ENCODE results near the gene OOSP4A.

OOSP4A gene

DNA sequence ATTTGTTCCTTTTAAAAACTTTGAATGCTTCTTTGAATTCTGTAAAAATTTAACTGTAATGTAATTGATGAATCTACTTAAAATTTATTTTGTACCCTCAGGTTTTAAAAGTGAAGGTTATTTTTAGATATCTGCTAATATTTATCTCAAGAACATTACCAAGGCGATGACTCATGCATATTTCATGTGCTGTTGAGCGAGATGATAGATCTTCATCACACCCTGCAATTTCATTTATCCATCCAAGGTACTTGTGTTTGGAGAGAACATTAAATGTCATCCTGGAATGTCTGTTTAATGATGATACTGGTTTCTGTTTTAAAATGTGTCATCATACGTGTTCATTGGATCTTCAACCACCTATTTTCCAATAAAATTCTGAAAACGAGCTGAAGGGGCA, 6.7 kb upstream of the OOSP4A start:
- TF ChIP-seq, protein P1, sequence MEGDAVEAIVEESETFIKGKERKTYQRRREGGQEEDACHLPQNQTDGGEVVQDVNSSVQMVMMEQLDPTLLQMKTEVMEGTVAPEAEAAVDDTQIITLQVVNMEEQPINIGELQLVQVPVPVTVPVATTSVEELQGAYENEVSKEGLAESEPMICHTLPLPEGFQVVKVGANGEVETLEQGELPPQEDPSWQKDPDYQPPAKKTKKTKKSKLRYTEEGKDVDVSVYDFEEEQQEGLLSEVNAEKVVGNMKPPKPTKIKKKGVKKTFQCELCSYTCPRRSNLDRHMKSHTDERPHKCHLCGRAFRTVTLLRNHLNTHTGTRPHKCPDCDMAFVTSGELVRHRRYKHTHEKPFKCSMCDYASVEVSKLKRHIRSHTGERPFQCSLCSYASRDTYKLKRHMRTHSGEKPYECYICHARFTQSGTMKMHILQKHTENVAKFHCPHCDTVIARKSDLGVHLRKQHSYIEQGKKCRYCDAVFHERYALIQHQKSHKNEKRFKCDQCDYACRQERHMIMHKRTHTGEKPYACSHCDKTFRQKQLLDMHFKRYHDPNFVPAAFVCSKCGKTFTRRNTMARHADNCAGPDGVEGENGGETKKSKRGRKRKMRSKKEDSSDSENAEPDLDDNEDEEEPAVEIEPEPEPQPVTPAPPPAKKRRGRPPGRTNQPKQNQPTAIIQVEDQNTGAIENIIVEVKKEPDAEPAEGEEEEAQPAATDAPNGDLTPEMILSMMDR (IDR thresholded peaks at IDR 0.05; ENCODE audit: low read length, missing control alignments), result no peak
- peak; percentile 1 for DNase-seq (ENCODE audit: low read depth)
- no peak overlapping the region for H3K4me3 ChIP-seq (replicated peaks; ENCODE audit: low read depth, low read length)

DNA sequence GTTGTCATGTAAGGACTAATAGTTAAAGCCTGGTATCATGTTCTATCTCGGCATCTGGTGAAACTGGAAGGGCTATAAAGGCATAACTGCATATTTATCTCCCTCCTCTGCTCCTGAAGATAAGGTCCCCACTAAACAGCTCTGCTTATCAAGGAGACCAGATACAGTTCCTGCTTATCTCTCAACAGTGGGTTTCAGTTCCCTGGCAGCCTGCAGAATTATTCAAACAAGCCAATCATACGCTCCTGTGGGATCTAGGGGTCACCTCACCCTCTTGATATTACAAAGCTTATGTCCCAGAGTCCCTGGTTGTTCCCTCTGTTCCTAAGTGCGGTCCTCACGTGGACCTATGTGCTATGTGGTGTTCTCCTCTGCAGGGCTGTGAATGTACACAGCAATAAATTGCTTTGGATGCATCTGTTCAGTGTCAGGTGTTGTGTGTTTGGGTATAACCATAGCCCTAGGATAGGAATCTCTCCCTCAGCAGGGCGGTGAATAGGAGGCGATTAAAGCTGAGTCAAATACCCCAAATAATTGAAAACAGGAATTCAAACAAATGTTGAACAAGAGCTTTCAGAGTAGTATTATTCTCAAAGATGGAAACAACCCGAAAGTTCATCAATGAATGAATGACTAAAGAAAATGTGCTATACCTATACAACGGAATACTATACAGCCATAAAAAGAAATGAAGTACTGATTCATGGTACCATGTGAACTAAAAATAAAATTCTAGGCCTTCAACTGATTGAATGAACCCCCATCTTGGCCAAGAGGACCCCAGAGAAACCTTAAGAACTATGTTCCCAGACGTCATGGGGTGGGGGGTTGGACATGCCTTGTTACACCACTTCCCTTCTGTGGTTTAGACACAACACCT, 3.1 kb upstream of the OOSP4A start:
- H3K4me3 ChIP-seq (replicated peaks; ENCODE audit: low read depth, low read length), result no peak overlapping the region
- no peak for DNase-seq (ENCODE audit: low read depth)
- TF ChIP-seq, protein P1 (IDR thresholded peaks at IDR 0.05; ENCODE audit: low read length, missing control alignments), result no peak

DNA sequence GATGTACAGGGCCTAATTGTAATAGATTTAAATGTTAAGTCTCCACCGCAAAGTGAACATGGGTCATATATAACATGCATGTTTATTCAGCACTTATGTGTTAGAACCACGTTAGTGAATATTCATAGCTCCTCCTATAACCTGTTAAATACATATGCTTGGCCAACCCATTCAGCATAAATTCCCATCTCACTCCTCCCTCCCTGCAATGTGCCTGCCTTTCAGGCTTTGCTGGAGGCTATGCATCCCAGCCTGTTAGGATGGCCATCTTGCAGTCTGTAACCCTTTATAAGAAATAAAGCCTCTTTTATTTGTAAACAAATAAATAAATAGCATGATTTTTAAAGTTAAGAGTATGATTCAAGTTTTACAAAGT, 1.7 kb upstream of the OOSP4A start:
- DNase-seq (ENCODE audit: low read depth), result no peak
- TF ChIP-seq, protein P1 (IDR thresholded peaks at IDR 0.05; ENCODE audit: low read length, missing control alignments), result no peak
- no peak overlapping the region for H3K4me3 ChIP-seq (replicated peaks; ENCODE audit: low read depth, low read length)

DNA sequence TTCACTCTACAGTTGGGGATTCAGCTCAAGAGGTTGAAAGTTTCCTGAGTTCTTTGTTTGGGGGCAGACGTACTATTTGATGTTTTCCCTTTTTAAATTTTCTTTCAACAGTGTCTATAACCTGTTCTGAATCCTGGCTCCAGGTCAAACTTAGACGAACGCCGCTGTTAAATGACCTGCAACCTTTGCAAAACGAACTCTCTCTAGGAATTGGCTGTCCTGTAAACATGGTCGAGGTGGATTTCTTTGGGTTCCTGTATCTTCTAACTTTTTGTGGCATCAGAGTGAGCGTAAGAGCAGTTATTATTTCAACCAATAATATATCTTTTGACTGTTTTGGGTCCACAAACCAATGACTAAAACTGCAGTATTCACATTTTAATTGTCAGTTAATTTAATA, 1.6 kb downstream of the OOSP4A start:
- no peak for DNase-seq (ENCODE audit: low read depth)
- no peak overlapping the region for H3K4me3 ChIP-seq (replicated peaks; ENCODE audit: low read depth, low read length)
- TF ChIP-seq, protein P1 (IDR thresholded peaks at IDR 0.05; ENCODE audit: low read length, missing control alignments), result no peak

DNA sequence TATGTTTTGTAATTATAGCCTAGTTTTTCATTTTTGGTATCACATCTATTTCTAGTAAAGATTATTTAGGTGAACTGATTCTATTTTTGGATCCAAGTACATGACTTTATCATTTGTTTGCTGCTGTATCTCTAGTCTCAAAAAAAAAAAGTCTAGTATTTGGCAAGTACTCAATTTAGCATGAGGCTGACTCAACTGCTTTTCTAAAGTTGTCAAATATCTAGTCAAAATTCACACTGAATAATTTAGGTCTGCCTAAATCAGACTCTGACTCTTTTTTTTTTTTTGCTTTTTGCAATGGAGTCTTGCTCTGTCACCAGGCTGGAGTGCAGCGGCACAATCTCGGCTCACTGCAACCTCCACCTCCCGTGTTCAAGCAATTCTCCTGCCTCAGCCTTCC, 2.4 kb downstream of the OOSP4A start:
- no peak for DNase-seq (ENCODE audit: low read depth)
- TF ChIP-seq, protein P1 (IDR thresholded peaks at IDR 0.05; ENCODE audit: low read length, missing control alignments), result no peak
- no peak overlapping the region for H3K4me3 ChIP-seq (replicated peaks; ENCODE audit: low read depth, low read length)

DNA sequence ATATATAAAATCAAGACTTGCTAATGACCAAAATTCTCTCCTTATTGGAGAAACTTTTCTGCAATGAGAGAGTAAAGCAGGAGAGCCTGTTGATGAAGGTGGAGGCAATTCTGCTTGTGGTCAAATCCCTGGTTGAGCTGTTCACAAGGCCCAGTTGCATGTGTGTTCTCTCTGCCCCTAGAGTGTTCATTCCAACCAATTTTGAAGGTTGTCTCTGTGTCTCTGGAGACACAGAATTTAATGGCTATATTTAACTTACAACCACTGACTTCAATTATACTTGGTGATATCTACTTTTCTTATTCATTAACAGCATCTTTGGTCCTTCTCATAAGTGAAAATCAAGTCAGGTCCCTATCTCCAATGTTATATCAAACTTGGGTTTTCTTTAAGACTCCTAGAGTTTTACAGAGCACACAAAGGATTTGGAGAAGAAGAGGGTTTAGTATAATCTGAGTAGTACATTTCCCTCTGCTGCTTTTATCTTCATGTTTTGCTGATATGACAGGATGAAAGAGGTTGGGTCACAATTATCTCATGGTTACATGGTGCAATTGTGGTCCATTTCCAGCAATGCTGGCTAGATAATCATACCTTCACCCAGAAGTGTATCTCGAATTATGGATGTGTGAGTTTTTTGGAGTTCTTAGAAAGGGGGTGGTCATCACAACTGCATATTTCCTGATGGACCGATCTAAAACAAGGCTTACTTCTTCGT, 4.0 kb downstream of the OOSP4A start:
- no peak overlapping the region for H3K4me3 ChIP-seq (replicated peaks; ENCODE audit: low read depth, low read length)
- TF ChIP-seq, protein P1 (IDR thresholded peaks at IDR 0.05; ENCODE audit: low read length, missing control alignments), result no peak
- DNase-seq (ENCODE audit: low read depth), result no peak
